ENCODE data around the gene TYK2. TPM values are rescaled to one million over a fixed set of nuclear protein-coding genes. Genes with fewer than 3 reads are reported as not detected.

TYK2 gene
- total and polyA plus RNA-seq, 9 of the 15 experiments (the other 6 are each of a cell fraction or from before 2014, with no cell fraction given): 15.0 to 182 (median 85.9) TPM

- TF ChIP-seq ZNF785 (CRISPR knock-in tag; IDR thresholded peaks at IDR 0.05): no peak
- 0 out of 2 replicates have a peak, but pooled peaks have one; percentile 75 for TF ChIP-seq MYNN (IDR thresholded peaks at IDR 0.05)
- no peak for TF ChIP-seq MYNN (CRISPR knock-in tag; IDR thresholded peaks at IDR 0.05)
- TF ChIP-seq ZNF79 (CRISPR knock-in tag; IDR thresholded peaks at IDR 0.05; ENCODE audit: low read depth): no peak
- TF ChIP-seq ZNF444 (CRISPR knock-in tag; IDR thresholded peaks at IDR 0.05): no peak
- TF ChIP-seq ZNF707 (CRISPR knock-in tag; conservative IDR thresholded peaks at IDR 0.05): no peak
- TF ChIP-seq U2AF1 (optimal IDR thresholded peaks at IDR 0.05; ENCODE audit: low read depth, low read length): peak; percentile 92
- TF ChIP-seq TCF7 (IDR thresholded peaks at IDR 0.05; ENCODE audit: borderline replicate concordance): peak; percentile 62; the same call in 1 of the 2 replicates
- peak; percentile 98 for TF ChIP-seq ATF3 (IDR thresholded peaks at IDR 0.05)
- TF ChIP-seq ATF3 (CRISPR knock-in tag; conservative IDR thresholded peaks at IDR 0.05): no peak; the same call in none of the 2 replicates
- TF ChIP-seq RERE (CRISPR knock-in tag; IDR thresholded peaks at IDR 0.05; ENCODE audit: borderline replicate concordance): no peak
- peak; percentile 75 for TF ChIP-seq ZNF717 (CRISPR knock-in tag; IDR thresholded peaks at IDR 0.05)
- TF ChIP-seq TOE1 (IDR thresholded peaks at IDR 0.05; ENCODE audit: borderline replicate concordance): peak; percentile 86
- TF ChIP-seq TOE1 (CRISPR knock-in tag; IDR thresholded peaks at IDR 0.05; ENCODE audit: borderline replicate concordance, low read depth): peak; percentile 46; the same call in 1 of the 2 replicates
- TF ChIP-seq HDAC6 (IDR thresholded peaks at IDR 0.05; ENCODE audit: low read depth, low read length): no peak
- TF ChIP-seq RFX7 (CRISPR knock-in tag; IDR thresholded peaks at IDR 0.05): no peak
- TF ChIP-seq MXI1 (IDR thresholded peaks at IDR 0.05; ENCODE audit: low read depth, low read length): peak; percentile 97
- no peak for TF ChIP-seq ILF3 (IDR thresholded peaks at IDR 0.05; ENCODE audit: borderline replicate concordance)
- TF ChIP-seq ZNF551 (CRISPR knock-in tag; IDR thresholded peaks at IDR 0.05): no peak
- TF ChIP-seq FOXJ3 (CRISPR knock-in tag; IDR thresholded peaks at IDR 0.05): 0 out of 2 replicates have a peak, but pooled peaks have one; percentile 58
- TF ChIP-seq SPI1 (IDR thresholded peaks at IDR 0.05; ENCODE audit: borderline replicate concordance, low read depth, low read length): no peak
- no peak for TF ChIP-seq POLR3A (IDR thresholded peaks at IDR 0.05; ENCODE audit: borderline replicate concordance, extremely low read depth, insufficient read depth, insufficient read length)
Observed at GRCh38 chr19:10416380-10417257, 36.2 kb upstream of the TYK2 start (continued).

All from K562 (cell line).